K562 (cell line): ENCODE data around the gene BCKDK. TPM values are rescaled to one million over a fixed set of nuclear protein-coding genes. Genes with fewer than 3 reads are reported as not detected.
A peak's percentile ranks its signal among the peaks of the same experiment; 100 is the strongest.

ENCODE experiments used
- ATAC-seq: fragments of 200-7000 bp; cut with Tn5 transposase; 3 replicates; pipeline ENCODE4 v1.9.1; 2020; ENCODE audit warnings: moderate library complexity
- BruUV-seq: library from RNA; stranded (reverse); fragments of 400-500 nt; replicated peaks from 2 replicates; lab custom pipeline; 2021; lab: Mats Ljungman, UMichigan
- CTCF ChIA-PET: fragments of 300-600 bp; formaldehyde crosslinking; extraction: SDS; loops from one replicate; lab custom pipeline; 2021; ENCODE audit warnings: low intra/inter-chr PET ratio; lab: Yijun Ruan, JAX
- POLR2A ChIA-PET: fragments of 300-600, 350-650 bp; sonication (Branson Sonifier 250); formaldehyde crosslinking; extraction: SDS; loops from one replicate; lab custom pipeline; 2021; ENCODE audit warnings: antibody characterized with exemption, inconsistent platforms; lab: Yijun Ruan, JAX
- DNase-seq, 4 experiments: peaks; one replicate each; pipeline versions ENCODE4 v3.0.0 to v3.0.0-alpha.2; 2011 to 2018; ENCODE audit warnings: low spot score in 3 of 4, mixed read lengths in 3 of 4; ENCODE audit errors: extremely low read depth in 1 of 4
- FAIRE-seq: peaks from 2 replicates; lab custom pipeline; 2011; peaks lifted over from hg19 to GRCh38; lab: Jason Lieb, UNC
- H2AFZ ChIP-seq: 2 replicates; pipeline ENCODE4 v1.6.0; 2011; ENCODE audit warnings: low read depth, low read length, control low read depth, inconsistent platforms
- H3K27ac ChIP-seq: fragments of 200-600 bp; 3 replicates; pipeline ENCODE4 v1.8.0; 2011; ENCODE audit warnings: low read depth, mild to moderate bottlenecking, control low read depth, inconsistent platforms, low read length, moderate library complexity, mixed read lengths; ENCODE audit errors: extremely low read depth
- H3K27me3 ChIP-seq, 2 experiments: fragments of 300-600 bp in 1 of 2; 2 replicates in 1 of 2; 3 replicates in 1 of 2; pipeline versions ENCODE4 v1.6.0 to v1.8.0; 2011; ENCODE audit warnings: inconsistent platforms in 2 of 2, low read length in 2 of 2, mild to moderate bottlenecking in 1 of 2, mixed read lengths in 1 of 2, moderate library complexity in 1 of 2; ENCODE audit not compliant: control insufficient read depth in 2 of 2, insufficient read depth in 2 of 2
- H3K36me3 ChIP-seq: fragments of 300-600 bp; 3 replicates; pipeline ENCODE4 v1.8.0; 2011; ENCODE audit warnings: mild to moderate bottlenecking, low read length, inconsistent platforms; ENCODE audit not compliant: control insufficient read depth, insufficient read depth
- H3K4me1 ChIP-seq, 2 experiments: fragments of 200-600 bp in 1 of 2; replicated peaks in 1 of 2; 2 replicates in 1 of 2; 3 replicates in 1 of 2; pipeline versions ENCODE4 v1.5.1 to v1.8.0; 2011; ENCODE audit warnings: inconsistent platforms in 2 of 2, low read length in 2 of 2, mild to moderate bottlenecking in 1 of 2, mixed read lengths in 1 of 2, moderate library complexity in 1 of 2; ENCODE audit not compliant: control insufficient read depth in 2 of 2, insufficient read depth in 2 of 2
- H3K4me2 ChIP-seq: 2 replicates; pipeline ENCODE4 v1.6.1; 2011; ENCODE audit warnings: low read length, control low read depth, inconsistent platforms, mixed read lengths; ENCODE audit not compliant: insufficient read depth
- H3K4me3 ChIP-seq: fragments of 200-600 bp; sonication (generic), shearing (Covaris generic); 2 replicates; pipeline ENCODE4 v1.5.1; 2016; ENCODE audit warnings: control low read depth, inconsistent platforms
- H3K79me2 ChIP-seq: fragments of 200-600 bp; 3 replicates; pipeline ENCODE4 v1.8.0; 2011; ENCODE audit warnings: low read length, inconsistent platforms; ENCODE audit not compliant: control insufficient read depth, insufficient read depth
- H3K9ac ChIP-seq, 2 experiments: 2 replicates each; pipeline versions ENCODE4 v1.6.0 to v1.6.1; 2011; ENCODE audit warnings: low read depth in 2 of 2, low read length in 2 of 2, control low read depth in 1 of 2, inconsistent platforms in 1 of 2, mild to moderate bottlenecking in 1 of 2, mixed read lengths in 1 of 2; ENCODE audit not compliant: insufficient read depth in 1 of 2
- H3K9me1 ChIP-seq: one replicate; pipeline ENCODE4 v1.6.0; 2011; ENCODE audit warnings: inconsistent platforms, mild to moderate bottlenecking, low read length, moderate library complexity; ENCODE audit not compliant: control insufficient read depth, insufficient read depth
- H3K9me3 ChIP-seq: replicated peaks from 2 replicates; pipeline ENCODE4 v1.5.1; 2011; ENCODE audit warnings: low read depth, low read length, inconsistent platforms; ENCODE audit not compliant: control insufficient read depth, insufficient read depth
- H4K20me1 ChIP-seq: replicated peaks from 2 replicates; pipeline ENCODE4 v1.6.1; 2011; ENCODE audit warnings: low read length, inconsistent platforms, mixed read lengths; ENCODE audit not compliant: control insufficient read depth, insufficient read depth
- EP400 ChIP-seq: fragments of 450-650 bp; IDR thresholded peaks from 2 replicates; pipeline ENCODE4 v1.6.1; 2017; ENCODE audit warnings: antibody characterized with exemption, mild to moderate bottlenecking, moderate library complexity
- NONO ChIP-seq, 2 experiments: fragments of 200-400 bp in 1 of 2; fragments of 450-650 bp in 1 of 2; formaldehyde crosslinking in 1 of 2; IDR thresholded peaks; 2 replicates each; pipeline ENCODE4 v1.6.1; 2017; ENCODE audit warnings: low read depth in 2 of 2, mild to moderate bottlenecking in 2 of 2, moderate library complexity in 2 of 2, low read length in 1 of 2
- TSHZ1 ChIP-seq: fragments of 250-450 bp; sonication (Bioruptor Pico); IDR thresholded peaks from 2 replicates; pipeline ENCODE4 v1.4.0; 2020; ENCODE audit warnings: mild to moderate bottlenecking, moderate library complexity
- WGBS: fragments of 100-300 bp; shearing (Covaris generic); methylation state at CpG from one replicate; pipeline ENCODE4 v1.1.6; 2016; ENCODE audit warnings: low coverage, mixed read lengths; ENCODE audit not compliant: insufficient coverage; ENCODE audit errors: missing lambda C conversion rate; 5-methylcytosine and 5-hydroxymethylcytosine counted together
- in situ Hi-C: fragments of 300-500 bp; cut with MboI; formaldehyde crosslinking; loops from 4 replicates; pipeline ENCODE4 v1.15.0; 2018; ENCODE audit warnings: inconsistent platforms, mixed read lengths
- intact Hi-C: fragments of 100-400 bp; cut with micrococcal nuclease; formaldehyde crosslinking; loops from 2 replicates; pipeline ENCODE4 v1.14.2; 2022
- polyA plus RNA-seq, 8 experiments: library from polyadenylated mRNA; depleted of rRNA in 4 of 8; stranded (reverse) in 5 of 8; unstranded in 3 of 8; fragments of >200 nt; fragmentation: Nextera tagmentation in 2 of 8; fragmentation: Illumina TruSeq in 1 of 8; extraction: Ambion mirVana in 2 of 8; extraction: Trizol in 1 of 8; gene quantifications; 2 replicates each; pipeline versions ENCODE4 v1.2.1 to v1.2.3, GENCODE V29; 2011 to 2014; ENCODE audit warnings: inconsistent platforms in 1 of 8, missing spikeins in 1 of 8
- total RNA-seq, 7 experiments: library from RNA; depleted of rRNA in 6 of 7; stranded (reverse); fragments of >200 nt in 6 of 7; fragmentation: Illumina TruSeq in 2 of 7; extraction: Trizol in 2 of 7; gene quantifications; 2 replicates each; pipeline versions ENCODE4 v1.2.1 to v1.2.3, GENCODE V29; 2011 to 2021; ENCODE audit warnings: low replicate concordance in 1 of 7

BCKDK gene
- total and polyA plus RNA-seq, 9 of the 15 experiments (the other 6 are each of a cell fraction or from before 2014, with no cell fraction given), result 0.58 to 34.8 (median 13.1) TPM

- H2AFZ ChIP-seq, result peak overlapping the region; percentile 99
- DNase-seq (no peak), ATAC-seq (no peak), FAIRE-seq (peak; percentile 48)
- peaks cover 13% of the 10 kb centered on the region for H3K79me2 ChIP-seq
- H3K4me2 ChIP-seq, result peak overlapping the region; percentile 81
- CTCF ChIA-PET, result no interaction called here
- H3K4me1 ChIP-seq, result peaks cover 8 to 36% of the 10 kb centered on the region in 2 experiments
- in situ Hi-C loops (no loop called here), intact Hi-C loops (loop anchor here (5.0 kb wide), 1 partner anchor 35 kb away; no protein-coding TSS in a partner anchor)
- H3K9me3 ChIP-seq, result no peaks in the 10 kb centered on the region
- H3K27me3 ChIP-seq, result no peaks in the 10 kb centered on the region
- H3K36me3 ChIP-seq, result peaks cover 34% of the 10 kb centered on the region; the same call in 2 of the 3 replicates
- BruUV-seq, result no TSS peak
- no peak overlapping the region for H3K9ac ChIP-seq
- POLR2A ChIA-PET, result interaction anchor here (0.9 to 1.6 kb wide), 3 partner anchors 10 to 73 kb away, joined by 3 to 6 read pairs (median 4); partner anchors contain the start of genes FUS and KAT8
- H4K20me1 ChIP-seq, result no peaks in the 10 kb centered on the region
- 0 out of 2 replicates have a peak, but pooled peaks have one; percentile 3 for TF ChIP-seq EP400
- no peak for TF ChIP-seq NONO (IDR thresholded peaks at IDR 0.05; ENCODE audit: low read depth in 2 of 2, low read length in 1 of 2)
- no peak for TF ChIP-seq TSHZ1 (CRISPR knock-in tag)
- 76% methylated on average over 5 of the region's 6 CpGs for WGBS
- no peaks in the 10 kb centered on the region for H3K9me1 ChIP-seq
- no peak overlapping the region for H3K4me3 ChIP-seq
- H3K27ac ChIP-seq, result no peak overlapping the region
These were observed 720 bp upstream of the BCKDK start for GRCh38 chr16:31107465-31107867.
